Stimulated activated CD8-positive, alpha-beta memory T cell treated with anti-CD3 and anti-CD28 coated beads, Interleukin-2, amount 100 ng/mL, for 48 hours (primary cell): ENCODE measurements around the gene ATP8B4.

Source experiments
- DNase-seq, 2 donors: peaks; one replicate each; pipeline ENCODE4 v3.0.0-alpha.2; 2020; ENCODE audit warnings: low read depth in 2 of 2

The ATP8B4 gene

DNA sequence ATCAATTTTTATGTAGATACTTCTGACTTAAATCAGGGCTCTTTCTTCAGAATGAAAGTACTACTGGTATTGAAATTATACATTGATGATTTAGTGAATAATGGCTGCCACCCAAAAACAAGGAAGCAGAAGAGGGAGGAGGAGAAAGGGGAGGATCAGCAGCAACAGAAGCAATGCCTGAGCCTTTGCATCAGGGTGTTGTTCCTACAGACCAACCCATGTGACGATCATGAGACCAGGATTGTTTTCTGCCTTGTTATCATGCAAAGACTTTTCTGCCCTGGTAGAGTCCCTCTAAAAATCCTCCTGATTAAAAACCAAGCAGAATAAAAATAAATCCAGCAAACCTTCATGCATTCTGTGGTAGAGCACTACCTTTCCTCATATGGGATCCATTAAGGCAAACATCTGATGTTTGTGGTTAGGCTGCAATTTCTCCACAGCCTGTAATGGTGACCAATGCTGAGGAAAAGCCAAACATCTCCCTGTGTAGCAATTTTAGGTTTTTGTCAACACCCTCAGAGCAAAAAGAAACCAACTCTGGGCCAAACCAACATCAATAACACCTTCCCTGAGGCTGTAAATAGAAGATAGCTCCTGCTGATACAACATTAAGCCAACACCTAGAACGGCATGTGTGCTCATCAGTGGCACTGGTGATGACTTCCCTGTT, 191.7 kb downstream of the ATP8B4 start:
- no peak for DNase-seq

DNA sequence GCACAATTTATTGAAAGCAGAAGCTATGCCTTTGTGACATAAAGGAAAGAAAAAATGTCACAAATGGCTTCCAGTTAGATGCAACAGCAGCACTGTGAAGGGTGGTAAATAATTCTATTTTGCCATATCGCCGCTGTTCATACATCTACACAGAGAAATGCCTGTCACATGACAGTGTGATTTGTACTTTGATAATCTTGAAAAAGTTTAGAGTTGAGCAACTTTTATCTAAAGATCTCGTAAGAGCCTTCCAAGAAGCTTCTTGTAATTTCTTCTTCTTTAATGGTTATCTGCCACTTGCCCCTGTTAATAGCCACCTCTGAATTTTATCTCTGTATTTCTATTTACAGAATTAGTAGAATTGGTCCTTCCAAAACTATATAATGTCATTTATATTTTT, 192.3 kb downstream of the ATP8B4 start:
- no peak for DNase-seq

DNA sequence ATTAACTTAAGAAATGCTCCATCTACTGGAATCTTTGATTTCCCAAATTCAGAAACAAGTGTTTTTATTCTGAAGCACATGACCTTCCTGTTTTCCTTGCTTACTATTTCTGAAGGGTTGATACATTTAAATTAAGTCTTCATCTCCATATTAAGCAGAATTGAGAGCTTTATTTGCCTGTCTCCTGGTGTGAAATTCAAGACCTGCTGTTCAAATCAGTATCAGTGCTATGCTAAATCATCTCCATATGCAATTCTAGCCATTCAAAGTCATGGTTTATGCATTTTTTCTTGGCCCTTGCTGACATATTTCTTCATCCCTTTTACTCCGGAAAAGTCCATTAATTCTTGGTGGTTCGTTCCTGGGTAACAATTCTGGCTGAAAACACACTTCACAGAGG, 195.4 kb downstream of the ATP8B4 start:
- no peak for DNase-seq

GRCh38 chr15:49919034-49919433, 200.0 kb downstream of the ATP8B4 start:
- no peak for DNase-seq

DNA sequence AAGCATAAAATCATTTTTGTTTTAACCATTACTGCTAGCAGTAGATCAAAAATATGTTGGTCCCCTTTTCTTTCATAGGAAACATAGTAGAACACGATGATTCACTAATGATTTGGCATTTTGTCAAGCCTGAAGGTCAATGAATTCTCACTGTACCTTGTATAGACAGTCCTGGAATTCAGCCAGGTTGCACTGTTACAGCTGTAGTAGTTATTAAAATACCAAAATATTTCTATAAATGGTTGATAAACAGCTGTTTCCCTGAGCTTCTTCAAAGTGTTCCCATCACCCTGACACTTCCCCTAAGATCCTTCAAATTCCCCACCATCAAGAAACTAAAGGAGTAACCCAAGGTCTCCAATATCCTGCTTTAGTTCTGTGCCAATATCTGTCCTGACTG, 200.9 kb downstream of the ATP8B4 start:
- DNase-seq: no peak

- no peak for DNase-seq
These were observed 202.0 kb downstream of the ATP8B4 start for GRCh38 chr15:49916998-49917397.

DNA sequence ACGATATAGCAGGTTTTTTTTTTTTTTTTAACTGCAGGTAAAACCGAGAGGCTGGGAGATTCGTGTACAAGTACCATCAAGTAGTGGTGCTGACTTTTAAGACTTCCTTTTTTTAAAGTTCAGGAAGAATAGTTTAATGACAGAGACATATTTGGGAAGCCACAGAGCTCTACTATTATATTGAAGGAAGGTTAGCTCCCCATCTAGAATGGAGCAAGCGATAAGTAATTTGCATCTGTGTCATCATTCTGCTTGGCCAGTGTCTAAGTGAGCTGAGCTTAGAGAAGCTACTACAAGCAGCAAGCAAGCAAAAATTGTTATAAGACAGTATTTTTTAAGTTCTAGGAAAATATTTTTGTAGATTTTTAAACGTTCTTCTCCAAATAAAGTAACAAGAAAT, 203.2 kb downstream of the ATP8B4 start:
- DNase-seq: no peak

GRCh38 chr15:49908933-49909295, 210.1 kb downstream of the ATP8B4 start:
- DNase-seq: no peak

- DNase-seq: no peak
These were observed 210.6 kb downstream of the ATP8B4 start for GRCh38 chr15:49908236-49908932.

GRCh38 chr15:49906966-49907365, 212.1 kb downstream of the ATP8B4 start:
- DNase-seq: no peak

GRCh38 chr15:49905221-49905620, 213.8 kb downstream of the ATP8B4 start:
- no peak for DNase-seq

GRCh38 chr15:49904296-49904695, 214.7 kb downstream of the ATP8B4 start:
- no peak for DNase-seq

GRCh38 chr15:49902685-49903501, 216.1 kb downstream of the ATP8B4 start:
- no peak for DNase-seq

- DNase-seq: no peak
These were observed 216.9 kb downstream of the ATP8B4 start for GRCh38 chr15:49901996-49902684.

- no peak for DNase-seq
These were observed 217.7 kb downstream of the ATP8B4 start for GRCh38 chr15:49901321-49901720.

DNA sequence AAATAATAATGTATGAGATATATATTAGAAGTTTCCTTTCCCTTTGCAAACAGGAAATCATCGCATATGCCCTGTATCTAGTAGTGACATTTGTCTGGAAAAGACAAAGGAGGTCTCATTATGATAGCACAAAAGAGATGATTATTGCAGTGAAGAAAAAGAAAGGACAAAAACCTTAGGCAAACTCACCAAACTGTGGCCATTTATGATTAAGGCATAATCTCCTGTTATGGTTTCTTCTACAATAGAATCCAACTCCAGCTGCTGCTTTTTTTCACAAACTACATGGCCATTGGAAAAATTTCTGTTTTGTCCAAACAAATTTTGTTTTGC, 218.2 kb downstream of the ATP8B4 start:
- no peak for DNase-seq

- DNase-seq: no peak
These were observed 218.8 kb downstream of the ATP8B4 start for GRCh38 chr15:49900006-49900902.

DNA sequence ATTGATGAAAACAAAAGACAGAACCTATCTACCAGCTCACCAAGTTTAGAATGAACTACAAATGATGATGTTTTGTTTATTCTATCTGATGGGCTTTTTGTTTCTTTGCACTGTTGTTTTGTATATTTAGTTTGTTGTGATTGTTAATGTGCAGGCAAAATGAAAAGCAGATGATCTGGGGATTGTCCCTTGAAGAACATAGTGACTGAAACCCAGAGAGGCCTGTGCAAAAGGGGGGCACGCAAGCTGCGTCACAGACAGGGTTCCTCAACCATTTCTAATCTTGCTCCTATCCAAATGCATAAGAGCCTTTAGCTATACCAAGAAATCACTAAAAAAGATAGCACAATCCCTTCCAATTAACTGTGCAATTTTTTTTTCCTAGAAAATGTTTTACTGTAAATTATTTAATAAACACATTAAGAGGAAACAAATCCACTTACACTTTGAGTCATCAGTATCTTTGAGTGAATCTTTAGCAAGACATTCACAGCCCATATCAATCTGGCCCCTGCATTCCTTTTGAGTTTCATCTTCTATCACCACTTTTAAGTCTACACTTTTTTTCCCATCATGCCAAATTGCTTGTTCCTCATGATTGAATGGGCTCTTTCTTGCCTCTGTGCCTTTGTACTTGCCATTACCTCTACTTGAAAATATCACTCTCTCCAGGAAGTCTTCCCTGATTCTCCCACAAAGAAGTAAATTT, 220.3 kb downstream of the ATP8B4 start:
- DNase-seq: no peak

DNA sequence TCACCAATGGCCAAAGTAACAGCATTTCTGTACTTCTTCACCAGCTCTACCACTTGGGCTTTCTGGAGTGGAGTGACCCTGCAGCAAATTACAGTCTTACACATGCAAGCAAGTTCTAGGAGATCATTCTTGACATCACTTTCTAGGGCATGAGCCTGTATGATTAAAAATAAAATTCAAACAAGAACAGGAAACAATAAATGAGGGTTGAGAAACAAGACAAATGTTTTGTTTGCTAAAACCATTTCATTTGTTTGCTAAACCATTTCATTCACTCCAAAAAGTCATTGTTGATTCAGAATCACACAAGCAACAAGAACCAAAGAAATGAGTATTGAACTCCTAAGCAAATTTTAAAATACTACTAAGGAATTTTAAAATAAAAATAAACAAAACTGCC, 220.9 kb downstream of the ATP8B4 start:
- no peak for DNase-seq

GRCh38 chr15:49895347-49896223, 223.4 kb downstream of the ATP8B4 start:
- no peak for DNase-seq
